CD14-positive monocyte (primary cell): Measurements from ENCODE around the gene DUSP8. TPM values are rescaled to one million over a fixed set of nuclear protein-coding genes. Genes with fewer than 3 reads are reported as not detected.
"Not testable (repeated sequence)": the region's sequence is repeated elsewhere in the genome, so short reads cannot be mapped to it uniquely, and the experiment has no call there.

Source experiments
- DNase-seq, 3 donors: peaks; one replicate each; pipeline ENCODE4 v3.0.0-alpha.2; 2011 to 2022
- H2AFZ ChIP-seq: 2 replicates; pipeline ENCODE4 v1.6.0; 2012; ENCODE audit warnings: mild to moderate bottlenecking, low read depth, low read length, inconsistent platforms; ENCODE audit not compliant: insufficient read depth, poor library complexity, severe bottlenecking
- H3K27ac ChIP-seq, 2 donors: 1 replicate in 1 of 2; 2 replicates in 1 of 2; pipeline ENCODE4 v1.5.1; 2012 to 2013; ENCODE audit warnings: low read length in 2 of 2, control low read depth in 1 of 2, inconsistent platforms in 1 of 2, low read depth in 1 of 2, mild to moderate bottlenecking in 1 of 2
- H3K27me3 ChIP-seq, 2 donors: one replicate each; pipeline versions ENCODE4 v1.6.0 to v1.6.1; 2011 to 2013; ENCODE audit warnings: low read length in 2 of 2; ENCODE audit not compliant: control insufficient read depth in 2 of 2, insufficient read depth in 2 of 2
- H3K36me3 ChIP-seq, 2 donors: replicated peaks in 1 of 2; 1 replicate in 1 of 2; 2 replicates in 1 of 2; pipeline versions ENCODE4 v1.5.1 to v1.6.1; 2012 to 2013; ENCODE audit warnings: low read length in 2 of 2, control low read depth in 1 of 2, inconsistent platforms in 1 of 2, mild to moderate bottlenecking in 1 of 2; ENCODE audit not compliant: insufficient read depth in 2 of 2, control insufficient read depth in 1 of 2
- H3K4me1 ChIP-seq, 2 donors: 1 replicate in 1 of 2; 2 replicates in 1 of 2; pipeline versions ENCODE4 v1.5.1 to v1.6.1; 2012 to 2013; ENCODE audit warnings: low read length in 2 of 2, control low read depth in 1 of 2, inconsistent platforms in 1 of 2, mild to moderate bottlenecking in 1 of 2, moderate library complexity in 1 of 2; ENCODE audit not compliant: insufficient read depth in 2 of 2, control insufficient read depth in 1 of 2
- H3K4me2 ChIP-seq: replicated peaks from 2 replicates; pipeline ENCODE3; 2012; ENCODE audit warnings: low read length, moderate library complexity, mild to moderate bottlenecking; ENCODE audit not compliant: poor library complexity, severe bottlenecking; ENCODE audit errors: extremely low read depth
- H3K4me3 ChIP-seq, 3 experiments: fragments of 200-600 bp in 1 of 3; sonication (generic) in 1 of 3; replicated peaks in 1 of 3; 1 replicate in 2 of 3; 2 replicates in 1 of 3; pipeline ENCODE4 v1.5.1; 2011 to 2013; ENCODE audit warnings: low read length in 3 of 3, mild to moderate bottlenecking in 3 of 3, control low read depth in 2 of 3, low read depth in 2 of 3, inconsistent platforms in 1 of 3, moderate library complexity in 1 of 3
- H3K79me2 ChIP-seq: 2 replicates; pipeline ENCODE4 v1.6.0; 2012; ENCODE audit warnings: mild to moderate bottlenecking, control low read depth, inconsistent platforms, low read length, moderate library complexity; ENCODE audit not compliant: insufficient read depth
- H3K9ac ChIP-seq: 2 replicates; pipeline ENCODE4 v1.6.0; 2017; ENCODE audit warnings: low read length, mild to moderate bottlenecking; ENCODE audit not compliant: insufficient read depth, poor library complexity, severe bottlenecking
- H3K9me3 ChIP-seq, 2 donors: replicated peaks in 1 of 2; 1 replicate in 1 of 2; 2 replicates in 1 of 2; pipeline versions ENCODE4 v1.5.1 to v1.6.1; 2012 to 2013; ENCODE audit warnings: low read length in 2 of 2, control low read depth in 1 of 2; ENCODE audit not compliant: control insufficient read depth in 1 of 2, insufficient read depth in 1 of 2
- H4K20me1 ChIP-seq: 2 replicates; pipeline ENCODE4 v1.6.0; 2012; ENCODE audit warnings: mild to moderate bottlenecking, low read length, control low read depth, moderate library complexity; ENCODE audit not compliant: insufficient read depth
- H3K27ac Mint-ChIP-seq, 7 donors: one replicate each; pipeline ENCODE4 v1.8.0; 2020; ENCODE audit warnings: mild to moderate bottlenecking in 7 of 7, mixed read lengths in 7 of 7, moderate library complexity in 6 of 7, inconsistent platforms in 2 of 7
- H3K27me3 Mint-ChIP-seq, 3 donors: one replicate each; pipeline ENCODE4 v1.8.0; 2021 to 2022; ENCODE audit warnings: low read depth in 3 of 3, mild to moderate bottlenecking in 3 of 3, mixed read lengths in 3 of 3, moderate library complexity in 3 of 3, inconsistent platforms in 1 of 3
- H3K36me3 Mint-ChIP-seq, 2 donors: one replicate each; pipeline ENCODE4 v1.8.0; 2020; ENCODE audit warnings: mixed read lengths in 2 of 2, inconsistent platforms in 1 of 2, mild to moderate bottlenecking in 1 of 2
- H3K4me1 Mint-ChIP-seq: one replicate; pipeline ENCODE4 v1.8.0; 2020; ENCODE audit warnings: mild to moderate bottlenecking, mixed read lengths
- H3K4me3 Mint-ChIP-seq, 2 donors: one replicate each; pipeline ENCODE4 v1.8.0; 2020; ENCODE audit warnings: mild to moderate bottlenecking in 2 of 2, mixed read lengths in 2 of 2, moderate library complexity in 1 of 2
- H3K9me3 Mint-ChIP-seq, 7 donors: one replicate each; pipeline ENCODE4 v1.8.0; 2020 to 2022; ENCODE audit warnings: mixed read lengths in 7 of 7, mild to moderate bottlenecking in 6 of 7, moderate library complexity in 6 of 7, inconsistent platforms in 2 of 7
- WGBS: methylation state at CpG from one replicate; pipeline ENCODE4 v1.1.5; 2013; ENCODE audit warnings: missing lambda C conversion rate; ENCODE audit not compliant: insufficient coverage; 5-methylcytosine and 5-hydroxymethylcytosine counted together
- intact Hi-C, 2 donors: fragments of 100-400 bp; cut with micrococcal nuclease; formaldehyde crosslinking; loops; one replicate each; pipeline versions ENCODE4 v1.15.0 to v1.15.1; 2023
- polyA plus RNA-seq, 3 donors: library from polyadenylated mRNA; depleted of rRNA in 1 of 3; unstranded in 2 of 3; stranded (reverse) in 1 of 3; fragments of 300-500 nt in 2 of 3; fragments of >200 nt in 1 of 3; fragmentation: Illumina TruSeq in 2 of 3; gene quantifications; 1 replicate in 2 of 3; 2 replicates in 1 of 3; pipeline ENCODE4 v1.2.3, GENCODE V29; 2012 to 2021
- TF ChIP-seq, protein P1 (sequence below): fragments of 200-600 bp; IDR thresholded peaks from one replicate; pipeline ENCODE4 v1.8.0; 2022; ENCODE audit warnings: antibody characterized with exemption, mild to moderate bottlenecking

DUSP8 gene
- polyA plus RNA-seq, 3 donors: 0.61 TPM; not detected in 2

DNA sequence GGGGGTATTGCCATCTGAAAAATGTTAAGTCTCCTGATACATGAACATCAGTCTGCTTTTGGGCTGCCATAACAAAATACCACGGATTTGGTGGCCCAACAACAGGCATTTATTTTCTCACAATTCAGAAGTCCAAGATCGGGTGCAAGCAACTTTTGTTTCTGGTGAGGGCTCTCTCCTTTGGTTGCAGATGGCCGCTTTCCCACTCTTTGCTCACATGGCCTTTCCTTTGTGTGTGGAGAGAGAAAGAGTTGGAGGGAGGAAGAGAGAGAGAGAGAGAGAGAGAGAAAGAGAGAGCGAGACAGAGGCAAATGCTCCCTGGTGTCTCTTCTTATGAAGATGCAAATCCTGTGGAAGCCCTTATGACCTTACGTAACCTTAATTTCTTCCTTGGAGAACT lies 28.6 kb upstream of the DUSP8 start:
- H3K9me3 Mint-ChIP-seq: peaks cover 0 to 2% (median 0%) of the 10 kb centered on the region in 7 donors

DNA sequence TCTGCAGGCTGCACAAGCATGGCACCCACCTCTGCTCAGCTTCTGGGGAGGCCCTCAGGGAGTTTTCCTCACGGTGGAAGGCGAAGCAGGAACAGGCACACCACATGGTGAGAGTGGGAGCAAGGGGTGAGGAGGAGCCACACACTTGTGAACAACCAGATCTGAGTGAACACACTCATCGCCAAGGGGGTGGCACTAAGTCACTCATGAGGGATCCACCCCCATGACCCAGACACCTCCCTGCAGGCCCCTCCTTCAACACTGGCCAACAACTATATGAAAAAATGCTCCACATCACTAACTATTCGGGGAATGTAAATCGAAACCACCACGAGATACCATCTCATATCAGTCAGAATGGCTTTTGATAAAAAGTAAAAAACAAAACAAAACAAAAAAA lies 26.7 kb upstream of the DUSP8 start:
- H3K4me3 ChIP-seq: no peak overlapping the region
- H3K36me3 ChIP-seq: no peaks in the 10 kb centered on the region
- no peak for DNase-seq
- H3K79me2 ChIP-seq: no peaks in the 10 kb centered on the region
- TF ChIP-seq, protein P1, sequence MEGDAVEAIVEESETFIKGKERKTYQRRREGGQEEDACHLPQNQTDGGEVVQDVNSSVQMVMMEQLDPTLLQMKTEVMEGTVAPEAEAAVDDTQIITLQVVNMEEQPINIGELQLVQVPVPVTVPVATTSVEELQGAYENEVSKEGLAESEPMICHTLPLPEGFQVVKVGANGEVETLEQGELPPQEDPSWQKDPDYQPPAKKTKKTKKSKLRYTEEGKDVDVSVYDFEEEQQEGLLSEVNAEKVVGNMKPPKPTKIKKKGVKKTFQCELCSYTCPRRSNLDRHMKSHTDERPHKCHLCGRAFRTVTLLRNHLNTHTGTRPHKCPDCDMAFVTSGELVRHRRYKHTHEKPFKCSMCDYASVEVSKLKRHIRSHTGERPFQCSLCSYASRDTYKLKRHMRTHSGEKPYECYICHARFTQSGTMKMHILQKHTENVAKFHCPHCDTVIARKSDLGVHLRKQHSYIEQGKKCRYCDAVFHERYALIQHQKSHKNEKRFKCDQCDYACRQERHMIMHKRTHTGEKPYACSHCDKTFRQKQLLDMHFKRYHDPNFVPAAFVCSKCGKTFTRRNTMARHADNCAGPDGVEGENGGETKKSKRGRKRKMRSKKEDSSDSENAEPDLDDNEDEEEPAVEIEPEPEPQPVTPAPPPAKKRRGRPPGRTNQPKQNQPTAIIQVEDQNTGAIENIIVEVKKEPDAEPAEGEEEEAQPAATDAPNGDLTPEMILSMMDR: no peak
- no peaks in the 10 kb centered on the region for H3K9me3 ChIP-seq
- no peaks in the 10 kb centered on the region for H3K4me1 ChIP-seq
- Mint-ChIP-seq H3K4me3 (no peak overlapping the region), H3K4me1 (no peaks in the 10 kb centered on the region), H3K27ac (peak overlapping the region in 1 of 7 donors; percentile 23), H3K9me3 (peaks cover 0 to 2% (median 0%) of the 10 kb centered on the region in 7 donors), H3K36me3 (no peaks in the 10 kb centered on the region), H3K27me3 (peaks cover 52 to 70% (median 67%) of the 10 kb centered on the region in 3 donors)
- H3K27ac ChIP-seq: no peak overlapping the region
- no peak overlapping the region for H3K9ac ChIP-seq
- 73% methylated on average over 2 of the region's 6 CpGs for WGBS
- no peak overlapping the region for H3K4me2 ChIP-seq
- H2AFZ ChIP-seq: no peak overlapping the region
- peaks cover 5 to 19% of the 10 kb centered on the region in 2 donors for H3K27me3 ChIP-seq
- intact Hi-C loops: no loop called here
- H4K20me1 ChIP-seq: no peaks in the 10 kb centered on the region

More for the DNA sequence above, 28.6 kb upstream of the DUSP8 start:
- Mint-ChIP-seq H3K27me3 (peaks cover 51 to 53% (median 53%) of the 10 kb centered on the region in 3 donors), H3K36me3 (no peaks in the 10 kb centered on the region), H3K4me1 (no peaks in the 10 kb centered on the region), H3K27ac (no peak overlapping the region), H3K4me3 (peak overlapping the region in 1 of 2 donors; percentile 35)
- TF ChIP-seq, protein P1: no peak
- 70% methylated on average over 2 of the region's 5 CpGs for WGBS
- Histone ChIP-seq H3K27me3 (peaks cover 5 to 14% of the 10 kb centered on the region in 2 donors), H3K4me3 (no peak overlapping the region), H3K36me3 (no peaks in the 10 kb centered on the region), H2AFZ (no peak overlapping the region), H3K27ac (no peak overlapping the region), H4K20me1 (no peaks in the 10 kb centered on the region), H3K9ac (no peak overlapping the region), H3K4me2 (no peak overlapping the region), H3K9me3 (no peaks in the 10 kb centered on the region), H3K79me2 (no peaks in the 10 kb centered on the region), H3K4me1 (no peaks in the 10 kb centered on the region)
- DNase-seq: no peak
- intact Hi-C loops: no loop called here

DNA sequence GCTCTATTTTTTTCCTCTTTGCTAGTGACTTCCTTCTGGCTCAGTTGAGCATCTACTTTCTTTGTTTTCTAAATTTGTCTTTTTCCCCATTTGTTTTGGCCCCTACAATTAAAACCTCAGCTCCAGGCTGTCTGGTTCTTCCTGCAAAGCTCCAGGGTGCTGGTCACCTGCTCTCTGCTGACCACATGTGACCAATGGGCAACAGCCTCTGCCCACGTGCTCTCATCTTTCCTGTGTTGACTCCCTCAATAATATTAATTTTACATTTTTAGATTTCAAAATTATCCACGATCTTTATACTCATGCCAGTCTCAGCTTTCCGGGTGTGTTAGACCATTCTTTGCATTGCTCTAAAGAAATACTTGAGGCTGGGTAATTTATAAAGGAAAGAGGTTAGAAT lies 26.3 kb upstream of the DUSP8 start:
- peaks cover 53 to 74% (median 67%) of the 10 kb centered on the region in 3 donors for H3K27me3 Mint-ChIP-seq
- H3K9me3 Mint-ChIP-seq, intact Hi-C loops, H3K36me3 Mint-ChIP-seq, H3K4me3 ChIP-seq, H3K4me1 Mint-ChIP-seq, H3K36me3 ChIP-seq, H4K20me1 ChIP-seq, H3K9me3 ChIP-seq, DNase-seq, H3K9ac ChIP-seq, H3K27ac ChIP-seq, H3K79me2 ChIP-seq, H3K4me2 ChIP-seq, H2AFZ ChIP-seq, H3K4me1 ChIP-seq: not testable (repeated sequence)
- no CpG with 5 or more reads among the region's 3 CpGs for WGBS
- H3K4me3 Mint-ChIP-seq: peak overlapping the region in 1 of 2 donors; percentile 40
- peaks cover 5 to 23% of the 10 kb centered on the region in 2 donors for H3K27me3 ChIP-seq
- H3K27ac Mint-ChIP-seq: peak overlapping the region in 1 of 7 donors; percentile 23
